ENCODE data around the gene NCAM1.

- TF ChIP-seq POLR2AphosphoS5 (IDR thresholded peaks at IDR 0.05; ENCODE audit: insufficient read depth in 1 of 2, low read depth in 1 of 2): no peak
- TF ChIP-seq POLR2A (IDR thresholded peaks at IDR 0.05): no peak
Observed at GRCh38 chr11:113260096-113260425, 298.8 kb downstream of the NCAM1 start.

Measured in vagina (tissue), 2 donors.